ENCODE measurements around the gene RABEPK. TPM values are rescaled to one million over a fixed set of nuclear protein-coding genes. Genes with fewer than 3 reads are reported as not detected.
A peak's percentile ranks its signal among the peaks of the same experiment; 100 is the strongest.

Gene RABEPK
- total and polyA plus RNA-seq, 2 experiments from 2014 or later: 20.4 to 30.1 TPM

DNA sequence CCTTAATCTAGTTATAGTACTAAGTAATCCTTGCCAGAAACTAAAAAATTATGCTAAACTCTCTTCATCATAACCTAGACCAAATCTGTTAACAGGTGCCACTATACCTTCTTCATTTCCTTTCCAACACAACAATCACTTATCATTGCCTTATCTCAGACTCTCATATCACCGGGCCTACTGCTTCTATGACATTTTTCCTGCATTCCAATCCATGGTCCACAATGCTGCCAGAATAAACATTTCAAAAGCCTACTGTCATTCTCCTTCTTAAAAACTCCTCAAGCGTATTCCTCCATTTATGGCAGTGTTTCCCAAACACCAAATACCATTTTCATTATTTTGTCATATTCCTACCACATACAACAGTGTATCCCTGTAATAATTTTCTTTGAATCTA, 17.3 kb upstream of the RABEPK start:
- Histone ChIP-seq H3K4me3 (no peak overlapping the region), H2AFZ (no peak overlapping the region), H3K27ac (no peak overlapping the region), H3K4me2 (peak overlapping the region; percentile 23), H3K9me3 (ENCODE audit: low read depth) (no peaks in the 10 kb centered on the region), H3K27me3 (no peaks in the 10 kb centered on the region), H3K79me2 (peaks cover 100% of the 10 kb centered on the region), H3K4me1 (ENCODE audit: insufficient read depth) (peaks cover 13% of the 10 kb centered on the region), H3K9me2 (replicated peaks; ENCODE audit: insufficient read depth) (no peaks in the 10 kb centered on the region), H4K20me1 (ENCODE audit: insufficient read depth, poor library complexity, severe bottlenecking) (peaks cover 76% of the 10 kb centered on the region), H3K36me3 (replicated peaks; ENCODE audit: insufficient read depth, low read depth) (no peaks in the 10 kb centered on the region)
- DNase-seq (ENCODE audit: low spot score): no peak
- no peak for TF ChIP-seq EZH2phosphoT487 (IDR thresholded peaks at IDR 0.05; ENCODE audit: low read depth, severe bottlenecking, unreplicated experiment)
- TF ChIP-seq EZH2 (IDR thresholded peaks at IDR 0.05; ENCODE audit: borderline replicate concordance): no peak
- TF ChIP-seq, protein P1, sequence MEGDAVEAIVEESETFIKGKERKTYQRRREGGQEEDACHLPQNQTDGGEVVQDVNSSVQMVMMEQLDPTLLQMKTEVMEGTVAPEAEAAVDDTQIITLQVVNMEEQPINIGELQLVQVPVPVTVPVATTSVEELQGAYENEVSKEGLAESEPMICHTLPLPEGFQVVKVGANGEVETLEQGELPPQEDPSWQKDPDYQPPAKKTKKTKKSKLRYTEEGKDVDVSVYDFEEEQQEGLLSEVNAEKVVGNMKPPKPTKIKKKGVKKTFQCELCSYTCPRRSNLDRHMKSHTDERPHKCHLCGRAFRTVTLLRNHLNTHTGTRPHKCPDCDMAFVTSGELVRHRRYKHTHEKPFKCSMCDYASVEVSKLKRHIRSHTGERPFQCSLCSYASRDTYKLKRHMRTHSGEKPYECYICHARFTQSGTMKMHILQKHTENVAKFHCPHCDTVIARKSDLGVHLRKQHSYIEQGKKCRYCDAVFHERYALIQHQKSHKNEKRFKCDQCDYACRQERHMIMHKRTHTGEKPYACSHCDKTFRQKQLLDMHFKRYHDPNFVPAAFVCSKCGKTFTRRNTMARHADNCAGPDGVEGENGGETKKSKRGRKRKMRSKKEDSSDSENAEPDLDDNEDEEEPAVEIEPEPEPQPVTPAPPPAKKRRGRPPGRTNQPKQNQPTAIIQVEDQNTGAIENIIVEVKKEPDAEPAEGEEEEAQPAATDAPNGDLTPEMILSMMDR (IDR thresholded peaks at IDR 0.05; ENCODE audit: poor library complexity): no peak
- 70% methylated on average over 2 of the region's 2 CpGs for WGBS (ENCODE audit: low lambda C conversion rate, missing lambda C conversion rate)

DNA sequence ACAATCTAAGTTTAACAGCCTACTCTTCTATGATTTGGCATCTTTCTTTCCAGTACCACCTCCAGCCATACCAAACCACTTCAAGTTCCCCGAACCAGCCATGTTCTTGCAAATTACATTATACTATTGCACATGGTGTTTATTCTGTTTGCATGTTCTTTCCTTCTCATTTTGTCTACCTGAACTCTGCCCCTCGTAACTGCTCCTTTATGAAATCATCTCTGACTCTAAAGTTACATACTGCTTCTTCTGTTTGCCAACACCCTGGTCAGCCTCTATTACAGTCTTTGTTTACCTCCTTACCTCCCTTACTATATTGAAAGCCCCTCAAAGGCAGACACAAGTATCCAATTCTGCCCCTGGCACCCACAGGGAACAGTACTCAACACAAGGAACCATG, 16.8 kb upstream of the RABEPK start:
- H3K4me1 ChIP-seq (ENCODE audit: insufficient read depth): peaks cover 18% of the 10 kb centered on the region
- 76% methylated on average over 2 of the region's 2 CpGs for WGBS (ENCODE audit: low lambda C conversion rate, missing lambda C conversion rate)
- no peaks in the 10 kb centered on the region for H3K27me3 ChIP-seq
- H3K9me2 ChIP-seq (replicated peaks; ENCODE audit: insufficient read depth): no peaks in the 10 kb centered on the region
- TF ChIP-seq EZH2 (IDR thresholded peaks at IDR 0.05; ENCODE audit: borderline replicate concordance) (no peak), EZH2phosphoT487 (IDR thresholded peaks at IDR 0.05; ENCODE audit: low read depth, severe bottlenecking, unreplicated experiment) (no peak)
- TF ChIP-seq, protein P1 (IDR thresholded peaks at IDR 0.05; ENCODE audit: poor library complexity): no peak
- no peak for DNase-seq (ENCODE audit: low spot score)
- no peaks in the 10 kb centered on the region for H3K36me3 ChIP-seq (replicated peaks; ENCODE audit: insufficient read depth, low read depth)
- H3K79me2 ChIP-seq: peaks cover 100% of the 10 kb centered on the region
- H2AFZ ChIP-seq: no peak overlapping the region
- H3K4me2 ChIP-seq: peak overlapping the region; percentile 26
- H3K27ac ChIP-seq: peak overlapping the region; percentile 56
- H3K9me3 ChIP-seq (ENCODE audit: low read depth): no peaks in the 10 kb centered on the region
- no peak overlapping the region for H3K4me3 ChIP-seq
- H4K20me1 ChIP-seq (ENCODE audit: insufficient read depth, poor library complexity, severe bottlenecking): peaks cover 75% of the 10 kb centered on the region

DNA sequence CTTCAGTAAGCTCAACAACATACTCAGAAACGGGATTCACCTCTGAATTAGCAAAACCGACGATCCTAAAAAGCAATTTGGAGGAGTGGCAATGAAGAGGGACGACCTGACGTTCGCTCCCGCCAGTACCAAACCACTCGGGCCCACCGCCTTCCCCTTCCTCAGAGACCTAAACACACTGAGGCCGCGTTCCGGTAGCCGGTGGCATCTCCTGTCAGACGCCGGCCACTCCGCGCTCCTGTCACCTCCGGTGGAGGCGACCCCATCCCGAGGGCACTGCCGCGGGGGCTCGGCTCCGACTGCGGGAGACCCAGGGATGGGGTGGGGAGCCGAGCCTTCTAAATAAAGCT, 11.4 kb upstream of the RABEPK start:
- DNase-seq (ENCODE audit: low spot score): peak; percentile 43
- Histone ChIP-seq H3K9me3 (ENCODE audit: low read depth) (no peaks in the 10 kb centered on the region), H3K4me2 (peak overlapping the region; percentile 84), H3K36me3 (replicated peaks; ENCODE audit: insufficient read depth, low read depth) (no peaks in the 10 kb centered on the region), H3K9me2 (replicated peaks; ENCODE audit: insufficient read depth) (no peaks in the 10 kb centered on the region), H3K27ac (peak overlapping the region; percentile 91), H3K79me2 (peaks cover 66% of the 10 kb centered on the region), H3K27me3 (no peaks in the 10 kb centered on the region), H2AFZ (peak overlapping the region; percentile 64), H3K4me3 (peak overlapping the region; percentile 74), H3K4me1 (ENCODE audit: insufficient read depth) (peaks cover 22% of the 10 kb centered on the region), H4K20me1 (ENCODE audit: insufficient read depth, poor library complexity, severe bottlenecking) (peaks cover 41% of the 10 kb centered on the region)
- no peak for TF ChIP-seq EZH2phosphoT487 (IDR thresholded peaks at IDR 0.05; ENCODE audit: low read depth, severe bottlenecking, unreplicated experiment)
- no peak for TF ChIP-seq EZH2 (IDR thresholded peaks at IDR 0.05; ENCODE audit: borderline replicate concordance)
- TF ChIP-seq, protein P1 (IDR thresholded peaks at IDR 0.05; ENCODE audit: poor library complexity): no peak
- WGBS (ENCODE audit: low lambda C conversion rate, missing lambda C conversion rate): 1% methylated on average over 26 of the region's 26 CpGs

All from hepatocyte (in vitro differentiated cells).